Pons (tissue), 1 donor: ENCODE measurements around the gene MBD3L2B.

Experiments
- DNase-seq: peaks from one replicate; pipeline ENCODE4 v3.0.0-alpha.2; 2016; ENCODE audit warnings: low spot score

Gene MBD3L2B

DNA sequence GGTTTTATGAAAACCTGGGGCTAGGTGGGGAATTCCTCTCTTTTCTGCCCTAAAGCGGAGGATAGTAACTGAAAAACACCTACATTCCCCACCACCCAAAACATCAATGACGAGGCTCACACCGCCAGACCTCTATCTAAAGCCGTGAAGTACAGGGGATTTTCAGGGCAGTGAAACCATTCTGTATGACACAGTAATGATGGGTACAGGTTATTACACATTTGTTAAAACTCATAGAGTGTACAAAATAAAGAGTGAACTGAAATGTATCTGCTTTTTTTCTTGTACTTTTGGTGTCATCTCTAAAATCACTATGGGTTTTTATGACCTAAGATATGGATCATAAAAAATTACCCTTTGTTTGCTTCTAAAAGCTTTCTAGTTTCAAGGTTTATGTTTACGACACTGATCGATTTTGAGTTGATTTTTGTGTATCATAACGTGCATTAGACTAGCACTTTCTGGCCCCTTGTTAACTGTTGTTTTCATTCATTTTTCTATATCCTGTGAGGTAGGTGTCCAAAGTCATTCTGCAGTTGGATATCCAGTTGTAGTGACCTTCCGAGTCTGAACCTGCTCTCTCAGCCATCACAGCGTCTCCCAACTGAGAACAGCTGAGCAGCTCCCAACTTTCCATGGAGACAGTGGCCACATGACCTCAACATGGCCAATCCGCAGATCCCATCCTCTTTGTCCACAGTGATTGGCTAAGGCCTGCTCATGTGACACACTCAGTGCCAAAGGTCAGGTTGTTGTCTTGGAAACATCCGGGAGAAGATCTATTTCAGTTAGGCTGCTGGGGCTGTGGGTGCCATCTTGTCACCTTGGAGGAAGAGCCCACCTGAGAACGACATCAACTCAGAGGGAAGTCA is 10.3 kb downstream of the MBD3L2B start:
- no peak for DNase-seq

DNA sequence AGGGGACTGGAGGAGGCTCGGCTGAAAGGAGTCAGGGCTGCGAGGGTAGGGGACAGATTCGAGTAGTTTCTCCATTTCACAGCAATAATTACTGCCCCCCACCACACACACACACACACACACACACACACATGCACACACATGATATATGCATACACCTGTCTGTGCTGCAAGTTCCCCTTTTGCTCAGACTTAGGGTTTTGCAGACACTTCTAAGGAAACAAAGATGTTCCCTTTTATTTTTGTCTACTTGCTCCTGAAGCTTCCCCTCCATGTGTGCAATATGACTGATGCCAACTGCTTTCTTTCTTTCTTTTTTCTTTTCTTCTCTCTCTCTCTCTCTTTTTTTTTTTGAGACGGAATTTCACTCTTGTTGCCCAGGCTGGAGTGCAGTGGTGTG is 13.4 kb downstream of the MBD3L2B start:
- DNase-seq, result no peak

DNA sequence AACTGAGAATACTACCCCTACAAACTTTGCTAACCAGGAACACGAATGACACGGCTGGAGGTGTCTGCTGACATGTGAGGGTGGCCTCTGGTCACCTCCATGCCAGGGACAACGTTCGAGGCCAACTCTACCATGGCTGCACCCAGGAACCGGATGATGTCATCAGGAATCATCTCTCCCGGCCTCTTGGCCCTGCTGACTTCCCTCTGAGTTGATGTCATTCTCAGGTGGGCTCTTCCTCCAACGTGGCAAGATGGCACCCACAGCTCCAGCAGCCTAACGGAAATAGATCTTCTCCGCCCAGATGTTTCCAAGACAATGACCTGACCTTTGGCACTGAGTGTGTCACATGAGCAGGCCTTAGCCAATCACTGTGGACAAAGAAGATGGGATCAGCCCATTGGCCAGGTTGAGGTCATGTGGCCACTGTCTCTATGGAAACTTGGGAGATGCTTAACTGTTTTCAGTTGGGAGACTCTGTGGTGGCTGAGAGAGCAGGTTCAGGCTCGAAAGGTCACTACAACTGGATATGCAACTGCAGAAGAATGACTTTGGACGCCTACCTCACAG is 15.0 kb downstream of the MBD3L2B start:
- DNase-seq, result no peak

DNA sequence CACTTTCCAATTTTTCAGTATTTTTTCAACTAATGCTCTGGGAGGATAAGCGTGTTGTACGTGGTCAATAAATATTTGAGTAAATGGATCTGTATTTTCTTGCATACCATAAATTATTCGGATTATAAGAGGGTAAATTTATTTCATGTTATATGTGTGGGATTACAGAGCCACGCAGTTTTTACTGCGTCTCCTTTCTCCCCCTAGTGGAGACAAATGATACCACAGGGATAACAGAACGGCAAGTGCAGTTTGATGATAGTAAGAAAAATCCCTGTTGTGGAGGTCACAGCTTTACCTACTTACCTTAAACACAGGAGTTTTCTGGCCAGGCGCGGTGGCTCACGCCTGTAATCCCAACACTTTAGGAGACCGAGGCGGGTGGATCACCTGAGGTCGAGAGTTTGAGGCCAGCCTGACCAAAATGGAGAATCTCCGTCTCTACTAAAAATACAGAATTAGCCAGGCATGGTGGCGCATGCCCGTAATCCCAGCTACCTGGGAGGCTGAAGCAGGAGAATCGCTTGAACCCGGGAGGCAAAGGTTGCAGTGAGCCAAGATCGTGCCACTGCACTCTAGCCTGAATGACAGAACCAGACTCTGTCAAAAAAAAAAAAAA is 16.8 kb downstream of the MBD3L2B start:
- no peak for DNase-seq

DNA sequence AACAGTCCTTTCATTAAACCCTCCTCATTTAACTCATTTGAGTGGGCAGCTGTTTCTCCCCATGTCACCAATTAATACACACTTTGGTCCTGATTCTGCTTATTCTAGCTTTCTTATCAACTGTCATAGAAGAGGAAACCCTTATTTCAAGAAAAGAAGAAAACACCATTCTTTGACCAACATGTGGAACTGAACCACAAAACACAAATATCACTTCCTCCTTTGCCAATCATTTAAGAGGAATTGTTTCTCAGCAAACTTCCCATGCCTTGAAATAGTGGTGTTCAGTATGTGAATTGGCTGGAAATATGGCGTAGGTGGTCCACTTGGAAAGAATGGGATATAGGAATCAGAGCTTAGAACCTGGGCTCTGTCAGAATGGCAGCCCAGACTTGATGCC is 20.4 kb downstream of the MBD3L2B start:
- no peak for DNase-seq

DNA sequence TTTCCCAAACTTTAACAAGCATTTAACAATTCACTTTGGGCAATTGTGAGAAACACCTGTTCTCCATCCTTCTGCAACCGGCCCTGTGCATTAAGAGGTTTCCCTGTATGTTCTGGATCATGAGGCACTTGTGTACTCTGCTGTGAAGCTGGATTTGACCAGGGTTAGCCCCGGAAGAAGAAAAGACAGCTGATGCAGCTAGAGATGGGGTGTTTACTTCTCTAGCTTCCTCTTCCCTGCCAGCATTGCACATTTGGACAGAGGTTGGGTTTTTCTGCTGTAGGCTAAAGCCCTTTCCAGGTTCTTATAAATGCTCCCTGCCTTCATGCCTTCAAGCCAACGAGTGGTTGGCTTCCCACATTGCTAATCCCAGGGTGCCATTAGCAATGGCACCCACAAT is 20.9 kb downstream of the MBD3L2B start:
- no peak for DNase-seq

DNA sequence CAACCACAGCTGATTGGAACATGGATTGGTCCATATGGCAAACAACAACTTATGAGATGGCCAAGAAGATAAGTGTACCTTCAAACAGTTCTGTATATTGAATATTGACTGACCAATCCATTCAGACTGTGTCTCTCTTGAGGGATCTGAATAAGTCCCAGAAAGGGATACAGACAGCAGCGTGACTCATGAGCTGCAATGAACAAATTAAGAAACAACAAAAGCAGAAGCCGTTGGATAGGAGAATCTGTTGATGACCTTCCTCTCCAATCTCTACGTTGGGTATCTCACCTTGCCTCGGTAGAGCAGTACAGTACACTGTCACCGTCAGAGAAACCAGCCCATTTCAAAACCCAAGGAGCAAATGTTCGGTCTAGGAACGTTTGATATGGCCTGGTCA is 21.3 kb downstream of the MBD3L2B start:
- DNase-seq, result no peak

DNA sequence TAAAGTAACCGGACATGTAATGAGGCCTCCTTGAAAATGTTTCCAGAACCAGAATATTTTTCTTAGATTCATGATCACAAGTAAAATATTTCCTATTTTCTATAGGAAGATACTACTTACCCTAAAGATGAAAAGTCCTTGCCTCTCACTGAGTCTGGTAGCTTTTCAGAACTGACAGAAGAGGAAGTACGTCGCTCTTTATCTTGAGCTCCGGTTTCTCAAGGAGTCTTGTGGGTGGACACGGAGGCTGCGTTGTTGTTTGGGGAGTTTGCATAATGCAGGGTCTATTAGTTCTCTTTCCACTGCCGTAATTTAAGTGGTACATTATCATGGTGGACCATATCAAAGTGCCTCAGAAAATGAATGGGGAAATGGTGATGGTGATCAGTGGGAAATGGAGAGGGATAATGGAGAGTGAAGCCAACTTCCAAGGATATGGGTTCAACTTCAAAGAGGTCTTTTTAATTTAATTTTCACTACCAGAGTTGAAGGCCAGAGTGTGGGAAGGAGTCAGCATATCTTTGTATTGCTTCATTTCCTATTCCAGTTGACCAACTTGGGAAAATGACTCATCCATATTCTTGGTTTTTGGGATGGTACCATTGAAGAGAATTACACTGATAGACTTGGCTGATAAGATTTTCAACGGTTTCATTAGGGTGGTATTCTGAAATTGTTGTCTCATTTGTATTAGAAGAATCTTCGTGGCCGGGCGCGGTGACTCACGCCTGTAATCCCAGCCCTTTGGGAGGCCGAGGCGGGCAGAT is 23.4 kb downstream of the MBD3L2B start:
- peak; percentile 28 for DNase-seq

DNA sequence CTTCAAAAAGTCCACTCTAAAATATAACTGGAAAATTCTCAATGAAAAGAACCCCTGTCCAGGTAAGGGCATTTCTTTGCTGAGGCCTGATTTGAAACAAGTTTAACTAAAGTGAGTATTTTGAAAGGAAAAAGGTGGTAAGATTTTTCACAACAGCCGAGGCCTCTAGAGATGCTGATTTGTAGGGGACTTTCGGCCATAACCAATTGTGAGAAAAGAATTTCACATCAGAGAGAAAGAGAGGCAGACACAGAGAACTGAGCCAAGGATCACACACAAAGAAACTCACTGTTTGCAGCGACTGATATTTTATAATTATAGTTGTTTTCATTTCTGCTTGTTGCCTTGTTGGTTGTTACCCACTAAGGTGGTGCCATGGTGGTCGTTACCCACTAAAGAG is 24.4 kb downstream of the MBD3L2B start:
- no peak for DNase-seq

DNA sequence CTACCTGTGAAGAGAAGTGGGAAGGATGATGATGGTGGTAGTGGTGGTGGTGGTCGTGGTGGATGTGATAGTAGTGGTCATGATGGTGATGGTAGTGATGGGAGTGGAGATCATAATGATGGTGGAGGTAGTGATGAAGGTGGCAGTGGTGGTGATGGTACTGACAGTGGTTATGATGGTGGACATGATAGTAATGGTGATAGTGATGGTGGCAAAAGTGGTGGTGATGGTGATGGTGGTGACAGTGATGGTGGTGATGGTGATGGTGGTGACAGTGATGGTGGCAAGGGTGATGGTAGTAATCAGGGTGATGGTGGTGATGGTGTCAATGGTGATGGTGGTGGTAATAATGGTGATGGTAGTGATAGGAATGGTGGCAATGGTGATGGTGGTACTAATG is 26.2 kb downstream of the MBD3L2B start:
- DNase-seq, result no peak

DNA sequence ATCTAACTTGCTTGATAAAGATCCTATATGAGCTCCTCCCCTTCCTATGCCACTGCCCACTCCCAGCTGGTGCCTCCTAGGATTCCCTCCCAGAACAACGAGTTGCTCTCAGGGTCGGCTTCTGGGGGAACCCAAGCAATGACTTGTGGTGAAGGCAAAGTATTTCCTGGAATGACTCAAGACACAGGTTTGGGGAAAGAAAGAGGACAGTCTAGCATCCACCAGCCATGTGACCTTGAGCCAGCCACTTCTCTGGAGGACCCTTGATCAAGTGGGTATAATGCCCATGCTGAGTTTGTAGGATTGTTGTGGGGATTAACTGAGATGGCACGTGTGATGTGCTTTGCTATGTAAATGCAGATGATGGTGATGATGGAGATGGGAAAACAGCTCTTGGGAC is 33.0 kb downstream of the MBD3L2B start:
- DNase-seq, result no peak

DNA sequence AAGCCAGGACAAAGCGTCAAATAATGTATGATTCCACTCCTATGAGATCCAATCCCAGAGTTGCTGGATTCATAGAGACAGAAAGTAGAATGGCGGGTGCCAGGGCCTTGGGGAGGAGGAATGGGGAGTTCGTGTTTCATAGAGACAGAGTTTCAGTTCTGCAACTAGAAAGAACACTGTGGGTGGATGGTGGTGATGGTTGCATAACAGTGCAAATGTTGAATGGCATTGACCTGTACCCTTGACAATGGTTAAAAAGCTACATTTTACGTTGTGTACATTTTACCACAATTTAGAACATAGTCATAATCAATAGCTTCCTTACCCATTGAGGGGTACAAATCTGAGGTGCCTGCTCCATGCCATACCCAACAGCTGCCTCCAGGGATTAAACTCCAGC is 33.4 kb downstream of the MBD3L2B start:
- peak; percentile 45 for DNase-seq

DNA sequence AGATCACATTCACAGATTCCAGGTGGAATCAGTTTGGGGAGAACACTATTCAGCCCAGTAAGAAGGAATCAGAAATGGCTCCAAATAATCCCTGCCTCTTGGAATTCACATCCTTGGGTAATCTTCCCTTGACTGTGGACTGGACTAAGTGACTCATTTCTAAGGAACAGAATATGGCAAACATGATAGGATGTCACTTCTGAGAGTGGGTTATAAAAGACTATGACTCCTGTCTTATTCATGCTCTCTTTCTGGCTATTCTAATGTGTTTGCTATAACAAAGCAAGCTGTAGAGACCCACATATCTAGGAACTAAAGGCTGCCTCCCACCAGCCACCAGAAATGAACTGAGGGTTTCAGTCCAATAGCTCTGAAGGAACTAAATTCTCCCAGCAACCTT is 37.8 kb downstream of the MBD3L2B start:
- DNase-seq, result no peak

DNA sequence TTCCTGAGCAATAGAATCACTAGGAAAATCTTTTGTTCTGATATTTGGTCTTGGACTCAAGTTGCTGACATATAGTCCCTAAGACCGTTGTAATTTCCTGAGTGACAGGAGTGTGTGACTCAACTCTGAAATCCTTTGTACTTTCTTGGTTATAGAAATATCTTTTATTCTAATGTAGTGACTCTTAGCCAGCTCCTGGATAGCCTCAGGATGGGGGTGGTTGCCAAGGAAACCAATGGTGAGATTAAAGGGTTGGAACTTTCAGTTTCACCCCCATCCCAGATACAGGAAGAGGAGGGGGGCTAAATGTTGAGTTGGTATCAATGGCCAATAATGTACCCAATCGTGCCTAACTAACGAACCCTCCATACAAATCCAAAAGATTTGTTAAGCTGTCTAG is 41.8 kb downstream of the MBD3L2B start:
- DNase-seq, result no peak

DNA sequence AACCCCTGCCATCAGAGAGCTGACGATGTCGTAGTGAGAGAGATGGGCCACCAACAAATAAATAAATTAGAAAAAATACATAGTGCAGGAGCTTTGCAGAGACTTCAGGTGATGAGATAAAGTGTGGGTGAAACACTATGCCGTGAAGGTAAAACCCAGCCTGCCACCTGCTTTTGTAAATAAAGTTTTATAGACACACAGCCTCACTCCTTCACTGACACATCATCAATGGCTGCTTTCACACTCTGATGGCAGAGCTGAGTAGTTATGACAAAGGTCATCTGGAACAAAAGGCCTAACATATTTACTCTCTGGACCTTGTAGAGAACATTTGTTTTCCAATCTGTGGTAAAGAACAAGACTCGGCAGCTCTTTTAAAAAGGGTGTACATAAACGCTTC is 45.0 kb downstream of the MBD3L2B start:
- DNase-seq, result no peak

DNA sequence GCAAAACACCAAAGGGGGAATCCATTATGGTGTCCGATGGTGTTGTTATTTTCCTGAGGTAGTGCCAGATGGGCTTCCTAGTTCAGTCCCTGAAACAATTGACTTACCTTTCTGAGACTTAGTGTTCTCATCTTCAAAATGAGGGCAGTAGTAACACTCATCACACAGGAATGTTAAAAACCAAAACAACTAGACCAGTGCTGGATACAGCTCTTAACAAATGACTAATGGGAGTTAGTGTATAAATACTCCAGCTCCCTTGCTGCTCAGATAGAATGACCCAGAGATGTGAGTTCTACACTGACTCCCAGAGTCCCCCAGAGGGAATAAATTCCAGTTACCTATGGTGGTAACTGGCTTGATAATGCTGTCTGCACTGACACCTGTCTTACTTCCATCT is 49.9 kb downstream of the MBD3L2B start:
- DNase-seq, result no peak

DNA sequence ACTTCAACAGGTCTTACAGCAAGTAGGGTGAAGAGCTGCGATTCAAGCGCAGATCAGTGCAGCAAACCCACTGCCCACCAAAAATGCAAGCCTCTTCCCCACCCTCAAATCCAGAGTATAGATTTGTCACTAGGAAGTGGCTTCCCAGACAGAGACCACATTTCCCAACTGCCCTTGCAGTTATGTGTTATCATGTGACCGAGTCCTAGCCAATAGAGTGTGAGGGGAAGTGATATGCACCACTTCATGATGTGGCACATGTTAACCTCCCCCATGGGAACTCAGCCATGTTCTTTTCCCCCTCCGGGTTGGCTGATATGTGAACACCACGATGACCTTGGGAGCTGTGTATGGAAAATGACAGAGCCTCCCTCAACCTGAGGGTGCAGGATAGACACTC is 50.8 kb downstream of the MBD3L2B start:
- DNase-seq, result no peak

DNA sequence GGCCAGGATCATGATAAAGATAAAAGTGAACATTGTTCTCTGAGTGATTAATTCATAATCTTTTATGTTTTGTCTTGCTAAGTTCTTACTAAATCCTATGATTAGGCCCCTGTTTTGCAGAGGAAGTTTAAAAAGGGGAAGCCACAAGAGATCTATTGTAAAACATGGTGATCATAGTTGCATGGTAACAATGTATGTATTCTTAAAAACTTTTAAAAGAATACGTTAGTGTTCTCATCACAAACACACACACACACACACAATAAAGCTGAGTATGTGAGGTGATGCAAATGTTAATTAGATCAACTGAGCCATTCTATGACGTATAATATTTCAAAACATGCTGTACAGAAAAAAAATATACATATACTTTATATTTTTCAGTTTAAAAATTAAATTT is 51.2 kb downstream of the MBD3L2B start:
- DNase-seq, result no peak

DNA sequence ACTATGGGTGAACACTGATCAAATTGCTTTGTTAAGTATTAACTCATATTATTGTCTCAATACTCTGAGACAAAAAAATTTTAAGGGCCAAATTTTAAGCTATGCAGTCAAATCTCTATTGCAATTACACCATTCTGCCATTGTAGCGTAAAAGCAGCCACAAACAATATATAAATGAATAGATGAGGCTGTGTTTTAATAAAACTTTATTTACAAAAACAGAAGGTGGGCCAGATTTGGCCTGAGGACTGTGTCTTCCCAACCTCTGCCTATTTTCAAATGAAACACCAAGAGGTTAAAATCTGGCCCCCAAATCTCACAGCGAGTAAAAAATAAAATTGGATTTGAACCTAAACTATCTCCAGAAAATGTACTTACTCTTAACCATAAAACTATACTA is 51.7 kb downstream of the MBD3L2B start:
- DNase-seq, result no peak
